Thyroid gland (tissue), 4 donors: ENCODE measurements around the gene LRRC7. TPM values are rescaled to one million over a fixed set of nuclear protein-coding genes. Genes with fewer than 3 reads are reported as not detected.

Source experiments
- DNase-seq, 2 donors: peaks; one replicate each; pipeline ENCODE4 v3.0.0-alpha.2; 2019
- H3K27ac ChIP-seq, 3 donors: fragments of 200-600 bp; sonication (generic); 1 replicate in 2 of 3; 2 replicates in 1 of 3; pipeline ENCODE4 v1.5.1; 2016 to 2019; ENCODE audit warnings: mild to moderate bottlenecking in 1 of 3, moderate library complexity in 1 of 3
- H3K27me3 ChIP-seq: fragments of 200-600 bp; sonication (generic); one replicate; pipeline ENCODE4 v1.5.1; 2019
- H3K36me3 ChIP-seq, 2 donors: fragments of 200-600 bp; sonication (generic); one replicate each; pipeline ENCODE4 v1.5.1; 2016 to 2019
- H3K4me1 ChIP-seq, 2 donors: fragments of 200-600 bp; sonication (generic); one replicate each; pipeline ENCODE4 v1.5.1; 2017 to 2019
- H3K4me3 ChIP-seq, 3 donors: fragments of 200-600 bp; sonication (generic); replicated peaks in 1 of 3; 1 replicate in 2 of 3; 2 replicates in 1 of 3; pipeline ENCODE4 v1.5.1; 2016; ENCODE audit warnings: mild to moderate bottlenecking in 1 of 3
- H3K9me3 ChIP-seq: fragments of 200-600 bp; sonication (generic); one replicate; pipeline ENCODE4 v1.5.1; 2017
- CTCF ChIP-seq, 6 experiments: fragments of 200-600 bp in 3 of 6; fragments of 450-650 bp in 3 of 6; sonication (generic) in 3 of 6; IDR thresholded peaks; one replicate each; pipeline ENCODE4 v1.5.1; 2016 to 2019; ENCODE audit warnings: antibody characterized with exemption in 6 of 6, mild to moderate bottlenecking in 2 of 6, inconsistent platforms in 1 of 6, moderate library complexity in 1 of 6
- POLR2A ChIP-seq, 2 donors: fragments of 450-650 bp; IDR thresholded peaks; one replicate each; pipeline ENCODE4 v1.6.1; 2017; ENCODE audit warnings: antibody characterized with exemption in 2 of 2, mild to moderate bottlenecking in 2 of 2, moderate library complexity in 1 of 2
- WGBS, 2 donors: methylation state at CpG; one replicate each; pipeline ENCODE4 v1.1.5; 2017; 5-methylcytosine and 5-hydroxymethylcytosine counted together
- intact Hi-C: fragments of 100-400 bp; cut with DNase I; formaldehyde crosslinking; loops from one replicate; pipeline ENCODE4 v1.15.1; 2023
- total RNA-seq, 4 donors: library from RNA; depleted of rRNA; stranded (reverse); fragments of >200 nt; gene quantifications; one replicate each; pipeline ENCODE4 v1.2.3, GENCODE V29; 2016

LRRC7 gene
- total RNA-seq, 4 donors from 2014 or later: 7.9 to 31.7 (median 18.7) TPM

- Histone ChIP-seq H3K4me1 (no peaks in the 10 kb centered on the region), H3K4me3 (no peak overlapping the region), H3K27ac (no peak overlapping the region), H3K9me3 (no peaks in the 10 kb centered on the region), H3K36me3 (no peaks in the 10 kb centered on the region), H3K27me3 (no peaks in the 10 kb centered on the region)
- WGBS, 2 donors: 90 to 97% methylated on average over 1 of the region's 1 CpG
- intact Hi-C loops: no loop called here
- no peak for DNase-seq
- TF ChIP-seq POLR2A (IDR thresholded peaks at IDR 0.05): no peak
- TF ChIP-seq CTCF (IDR thresholded peaks at IDR 0.05): no peak
Observed at GRCh38 chr1:69750638-69751037, 182.9 kb downstream of the LRRC7 start.

- Histone ChIP-seq H3K36me3 (no peaks in the 10 kb centered on the region), H3K27ac (no peak overlapping the region), H3K4me1 (no peaks in the 10 kb centered on the region), H3K9me3 (no peaks in the 10 kb centered on the region), H3K27me3 (no peaks in the 10 kb centered on the region), H3K4me3 (no peak overlapping the region)
- TF ChIP-seq POLR2A (IDR thresholded peaks at IDR 0.05) (no peak), CTCF (IDR thresholded peaks at IDR 0.05) (no peak)
- no peak for DNase-seq
- WGBS, 2 donors: 83 to 85% methylated on average over 2 of the region's 2 CpGs
- intact Hi-C loops: no loop called here
Observed at GRCh38 chr1:69752831-69753230, 185.1 kb downstream of the LRRC7 start.

- H3K27me3 ChIP-seq: no peaks in the 10 kb centered on the region
- WGBS, 2 donors: 91 to 93% methylated on average over 3 of the region's 3 CpGs
- H3K4me1 ChIP-seq: no peaks in the 10 kb centered on the region
- intact Hi-C loops: no loop called here
- no peak for DNase-seq
- H3K9me3 ChIP-seq: no peaks in the 10 kb centered on the region
- TF ChIP-seq POLR2A (IDR thresholded peaks at IDR 0.05) (no peak), CTCF (IDR thresholded peaks at IDR 0.05) (no peak)
- no peak overlapping the region for H3K4me3 ChIP-seq
- H3K27ac ChIP-seq: no peak overlapping the region
- no peaks in the 10 kb centered on the region for H3K36me3 ChIP-seq
Observed at GRCh38 chr1:69754521-69754920, 186.8 kb downstream of the LRRC7 start.

- Histone ChIP-seq H3K4me1 (no peaks in the 10 kb centered on the region), H3K27ac (no peak overlapping the region), H3K27me3 (no peaks in the 10 kb centered on the region), H3K4me3 (no peak overlapping the region), H3K36me3 (no peaks in the 10 kb centered on the region), H3K9me3 (no peaks in the 10 kb centered on the region)
- TF ChIP-seq POLR2A (IDR thresholded peaks at IDR 0.05) (no peak), CTCF (IDR thresholded peaks at IDR 0.05) (no peak)
- intact Hi-C loops: no loop called here
- WGBS, 2 donors: 77 to 78% methylated on average over 1 of the region's 1 CpG
- DNase-seq: no peak
Observed at GRCh38 chr1:69755647-69756046, 187.9 kb downstream of the LRRC7 start.

GRCh38 chr1:69765951-69766350 is 198.2 kb downstream of the LRRC7 start:
- Histone ChIP-seq H3K27ac (no peak overlapping the region), H3K36me3 (no peaks in the 10 kb centered on the region), H3K27me3 (no peaks in the 10 kb centered on the region), H3K4me3 (no peak overlapping the region), H3K4me1 (no peaks in the 10 kb centered on the region), H3K9me3 (no peaks in the 10 kb centered on the region)
- DNase-seq: no peak
- intact Hi-C loops: no loop called here
- TF ChIP-seq POLR2A (IDR thresholded peaks at IDR 0.05) (no peak), CTCF (IDR thresholded peaks at IDR 0.05) (no peak)
- whole genome bisulfite sequencing, 2 donors: 30 to 33% methylated on average over 2 of the region's 2 CpGs
